NCI-H82 treated with DMSO at 0.1 percent for 48 hours (cell line): Measurements from ENCODE around the gene LCTL.
A peak's percentile ranks its signal among the peaks of the same experiment; 100 is the strongest.
"Not testable (repeated sequence)": the region's sequence is repeated elsewhere in the genome, so short reads cannot be mapped to it uniquely, and the experiment has no call there.

Experiments used
- DNase-seq: peaks from one replicate; lab custom pipeline; 2025; ENCODE audit not compliant: unreplicated experiment; lab: John Stamatoyannopoulos, UW

LCTL gene

GRCh38 chr15:66592505-66593218 is 26.9 kb upstream of the LCTL start:
- no peak for DNase-seq

- DNase-seq, result no peak
These were observed 25.6 kb upstream of the LCTL start for GRCh38 chr15:66591322-66591862.

- DNase-seq, result no peak
These were observed 24.6 kb upstream of the LCTL start for GRCh38 chr15:66590435-66590834.

DNA sequence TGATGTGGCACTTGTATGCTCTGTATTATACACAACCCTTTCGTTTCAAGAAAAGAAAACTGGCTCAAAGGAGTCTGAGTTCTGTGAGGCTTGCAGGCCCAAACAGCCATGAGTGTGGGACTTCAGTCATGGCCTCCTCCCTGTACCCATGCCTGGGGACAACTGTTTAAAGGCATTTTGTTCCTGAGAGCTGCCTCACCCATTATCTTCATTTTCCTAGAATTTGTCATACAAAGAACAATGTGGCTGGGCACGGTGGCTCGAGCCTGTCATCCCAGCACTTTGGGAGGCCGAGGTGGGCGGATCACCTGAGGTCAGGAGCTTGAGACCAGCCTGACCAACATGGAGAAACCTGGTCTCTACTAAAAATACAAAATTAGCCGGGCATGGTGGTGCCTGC is 23.6 kb upstream of the LCTL start:
- DNase-seq, result not testable (repeated sequence)

DNA sequence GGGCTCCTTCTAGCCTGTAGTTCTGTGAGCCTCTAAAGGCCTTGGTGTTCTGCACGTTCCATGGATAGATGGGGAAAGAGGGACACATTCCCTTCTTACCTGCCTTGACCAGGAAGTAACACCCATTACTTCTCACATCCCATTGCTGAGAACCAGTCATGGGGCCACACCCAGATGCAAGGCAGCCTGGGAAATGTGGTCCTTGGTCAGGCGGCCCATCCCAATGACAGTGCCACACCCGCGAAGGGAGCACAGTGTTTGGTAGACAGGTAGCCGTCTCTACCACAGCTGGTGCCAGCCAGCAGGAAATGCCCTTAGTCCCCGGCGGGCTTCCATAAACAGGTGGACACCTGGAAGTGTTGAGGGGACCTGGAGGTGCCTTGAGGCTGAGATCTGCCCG is 23.2 kb upstream of the LCTL start:
- DNase-seq, result no peak

- DNase-seq, result no peak
These were observed 22.7 kb upstream of the LCTL start for GRCh38 chr15:66588537-66588936.

- DNase-seq, result no peak
These were observed 22.0 kb upstream of the LCTL start for GRCh38 chr15:66587749-66588148.

DNA sequence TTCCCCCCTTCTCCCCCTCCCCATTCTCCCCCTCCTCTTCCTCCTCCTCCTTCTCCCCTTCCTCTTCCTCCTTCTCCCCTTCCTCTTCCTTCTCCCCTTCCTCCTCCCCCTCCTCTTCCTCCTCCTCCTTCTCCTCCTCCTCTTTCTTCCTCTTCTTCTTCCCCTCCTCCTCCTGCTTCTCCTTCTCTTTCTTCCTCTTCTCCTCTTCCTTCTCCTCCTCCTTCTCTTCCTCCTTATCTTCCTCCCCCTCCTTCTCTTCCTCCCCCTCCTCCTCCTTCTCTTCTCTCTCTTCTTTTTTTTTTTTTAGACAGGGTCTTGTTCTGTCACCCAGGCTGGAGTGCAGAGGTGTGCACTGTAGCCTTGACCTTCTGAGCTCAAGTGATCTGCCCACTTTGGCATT is 21.2 kb upstream of the LCTL start:
- no peak for DNase-seq

DNA sequence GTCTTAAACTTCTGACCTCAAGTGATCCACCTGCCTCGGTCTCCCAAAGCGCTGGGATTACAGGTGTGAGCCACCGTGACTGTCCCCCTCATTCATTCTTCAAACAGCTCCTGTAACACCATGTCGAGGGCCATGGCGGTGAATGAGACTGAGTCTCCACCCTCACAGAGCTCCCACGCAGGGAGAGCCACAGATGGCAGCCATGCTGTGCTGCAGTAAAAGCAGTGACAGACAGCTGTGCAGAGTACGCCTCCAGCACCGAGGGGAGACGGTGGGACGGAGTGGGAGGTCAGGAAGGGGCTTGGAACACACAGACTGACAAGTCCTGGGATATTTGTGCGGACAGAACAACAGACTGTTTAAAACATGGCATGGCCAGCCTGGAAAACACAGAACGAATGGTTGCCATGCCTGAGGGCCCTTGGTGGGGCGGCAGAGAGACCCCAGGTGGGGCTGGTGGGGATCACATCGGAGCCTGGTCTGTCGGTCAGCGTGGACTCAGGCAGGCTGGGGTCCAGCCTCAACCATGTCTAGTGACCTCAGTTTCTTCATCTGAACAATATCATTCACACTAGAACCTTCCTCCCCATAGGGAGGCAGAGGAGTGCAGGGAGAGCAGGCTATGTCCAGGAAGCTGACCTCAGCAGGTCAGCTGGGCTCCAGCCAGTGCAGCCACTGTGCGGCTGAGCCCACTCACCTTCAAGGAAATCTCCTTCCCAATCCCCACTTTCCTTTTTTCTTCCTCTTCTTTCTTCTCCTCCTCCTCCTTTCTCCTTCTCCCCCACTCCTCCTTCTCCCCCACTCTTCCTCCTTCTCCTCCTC is 20.6 kb upstream of the LCTL start:
- DNase-seq, result no peak

- no peak for DNase-seq
These were observed 16.3 kb upstream of the LCTL start for GRCh38 chr15:66581972-66582537.

DNA sequence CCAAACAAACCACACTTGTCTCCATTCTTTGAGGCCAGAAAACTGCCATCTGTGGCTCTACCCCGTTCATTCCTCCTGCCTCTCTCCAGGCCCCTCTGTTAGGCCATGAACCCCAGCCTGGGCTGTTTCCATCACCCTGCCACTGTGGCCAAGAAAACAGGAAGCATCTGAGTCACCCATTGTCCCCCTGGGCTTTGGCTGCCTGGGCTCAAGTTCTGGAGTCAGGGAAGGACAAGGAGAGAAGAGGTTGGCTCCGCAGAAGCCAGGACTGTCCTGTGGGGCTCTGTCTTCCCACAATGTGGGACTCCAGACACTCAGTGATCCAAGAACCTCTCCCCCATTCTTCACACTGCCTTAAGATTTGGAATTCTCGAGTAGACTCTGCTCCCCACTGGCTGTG is 14.8 kb upstream of the LCTL start:
- DNase-seq, result no peak

- no peak for DNase-seq
These were observed 12.6 kb upstream of the LCTL start for GRCh38 chr15:66578286-66578875.

DNA sequence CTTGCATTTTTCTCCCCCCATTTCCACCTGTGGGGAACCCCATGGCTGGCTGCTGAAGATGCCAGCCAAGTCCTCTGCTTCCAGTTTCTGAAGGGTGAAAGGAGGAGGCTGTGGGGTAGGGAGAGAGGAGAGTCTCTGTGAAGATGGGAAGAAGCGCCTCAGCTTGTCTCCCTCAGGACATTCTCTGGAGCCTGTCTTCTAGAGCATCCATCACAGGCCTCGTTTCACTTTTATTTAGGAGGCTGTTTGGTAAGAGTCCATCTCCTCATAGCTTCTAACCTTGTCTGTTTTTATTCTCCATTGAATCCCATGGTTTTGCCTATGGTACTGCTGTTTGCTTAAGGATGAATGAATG is 8.8 kb upstream of the LCTL start:
- DNase-seq, result no peak

GRCh38 chr15:66573719-66574595 is 8.2 kb upstream of the LCTL start:
- no peak for DNase-seq

DNA sequence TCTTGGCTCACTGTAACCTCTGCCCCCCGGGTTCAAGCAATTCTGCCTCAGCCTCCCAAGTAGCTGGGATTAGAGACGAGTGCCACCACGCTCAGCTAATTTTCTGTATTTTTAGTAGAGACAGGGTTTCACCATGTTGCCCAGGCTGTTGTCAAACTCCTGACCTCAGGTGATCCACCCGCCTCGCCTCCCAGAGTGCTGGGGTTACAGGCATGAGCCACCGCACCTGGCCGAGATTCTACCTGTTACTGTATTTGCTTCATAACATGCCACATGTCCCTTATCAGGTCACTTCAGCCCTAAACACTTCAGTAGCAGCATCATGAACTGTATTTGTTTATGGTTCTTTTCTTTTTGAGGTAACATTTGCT is 7.5 kb upstream of the LCTL start:
- no peak for DNase-seq

- DNase-seq, result no peak
These were observed 6.3 kb upstream of the LCTL start for GRCh38 chr15:66572146-66572545.

- peak; percentile 75 for DNase-seq
These were observed 5.2 kb upstream of the LCTL start for GRCh38 chr15:66570842-66571478.

DNA sequence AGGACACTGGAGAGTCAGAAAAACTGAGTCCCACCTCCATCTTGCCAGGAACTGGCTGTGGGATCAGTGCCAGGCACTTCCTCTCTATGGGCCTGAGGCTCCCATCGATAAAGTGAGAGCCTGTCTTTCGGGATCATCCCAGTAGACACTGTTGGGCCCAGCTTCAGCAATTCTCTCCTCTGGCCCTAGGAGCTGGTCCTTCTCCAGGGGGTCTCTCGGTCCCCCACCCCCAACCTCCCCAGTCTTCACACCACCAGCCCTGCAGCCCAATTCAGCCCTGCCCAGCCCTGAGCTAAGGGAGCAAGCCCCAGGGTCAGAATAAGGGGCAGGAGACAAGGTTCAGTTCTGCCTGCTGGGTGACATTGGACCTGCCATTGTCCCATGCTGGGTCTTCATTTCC is 4.5 kb upstream of the LCTL start:
- no peak for DNase-seq

DNA sequence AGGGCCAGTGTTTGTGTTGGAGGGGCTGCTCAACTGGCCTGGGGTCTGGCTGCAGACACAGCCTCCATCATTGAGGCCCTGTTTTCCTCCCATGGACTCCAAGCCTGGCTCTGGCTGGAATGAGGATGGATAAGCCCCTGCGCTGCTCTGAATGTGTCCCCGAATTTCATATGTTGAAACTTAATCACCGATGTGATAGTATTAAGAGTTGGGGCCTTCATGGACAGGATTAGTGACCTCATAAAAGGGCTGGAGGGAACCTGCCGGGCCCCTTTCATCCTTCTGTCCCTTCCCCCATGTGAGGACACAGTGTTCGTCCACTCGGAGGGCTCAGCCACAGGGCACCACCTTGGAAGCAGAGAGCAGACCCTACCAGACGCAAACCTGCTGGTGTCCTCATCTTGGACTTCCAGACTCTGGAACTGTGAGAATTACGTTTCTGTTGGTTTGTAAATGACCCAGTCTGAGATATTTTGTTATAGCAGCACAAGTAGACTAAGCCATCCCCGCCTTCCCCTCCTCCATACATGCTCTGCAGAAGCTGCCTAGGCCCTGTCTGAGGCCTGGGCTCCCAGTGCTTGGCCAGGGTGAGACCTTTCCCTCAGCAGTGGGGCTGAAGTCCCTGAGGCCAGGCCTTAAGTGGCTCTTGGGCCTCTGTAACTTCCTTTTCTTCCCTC is 3.8 kb upstream of the LCTL start:
- no peak for DNase-seq

DNA sequence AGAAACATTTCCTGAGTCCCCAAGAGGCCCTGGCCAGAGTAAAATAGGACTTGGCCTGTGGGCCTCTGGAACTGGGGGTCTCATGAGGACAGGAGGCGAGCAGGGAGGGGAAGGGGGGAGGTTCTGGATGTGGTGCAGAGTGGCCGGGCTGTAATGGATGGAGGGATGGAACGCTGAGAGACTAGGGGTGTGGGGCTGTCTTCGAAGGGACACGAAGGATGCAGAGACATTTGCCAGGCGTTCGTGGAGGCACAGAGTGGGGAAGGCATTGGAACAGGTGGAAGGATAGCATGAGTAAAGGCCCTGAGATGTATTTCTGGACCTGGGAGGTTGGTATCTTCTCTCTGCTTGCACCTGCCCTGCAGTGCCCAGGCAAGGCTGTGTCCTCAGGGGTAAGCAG is 2.1 kb upstream of the LCTL start:
- DNase-seq, result no peak
